NB4 (cell line): Measurements from ENCODE around the gene SMCO1.
"Not testable (repeated sequence)": the region's sequence is repeated elsewhere in the genome, so short reads cannot be mapped to it uniquely, and the experiment has no call there.

ENCODE experiments used
- DNase-seq: peaks from one replicate; pipeline ENCODE4 v3.0.0; 2010; ENCODE audit warnings: low read depth
- H3K4me3 ChIP-seq: one replicate; pipeline ENCODE4 v1.5.1; 2011; ENCODE audit warnings: mild to moderate bottlenecking, low read depth, low read length, moderate library complexity
- CTCF ChIP-seq: IDR thresholded peaks from one replicate; pipeline ENCODE4 v1.5.1; 2012; ENCODE audit warnings: low read depth, low read length
- MAX ChIP-seq: IDR thresholded peaks from 2 replicates; pipeline ENCODE4 v1.6.1; 2011; ENCODE audit warnings: low read depth, low read length
- MYC ChIP-seq: IDR thresholded peaks from 2 replicates; pipeline ENCODE4 v1.6.1; 2011; ENCODE audit warnings: low read depth, low read length
- POLR2A ChIP-seq: IDR thresholded peaks from 2 replicates; pipeline ENCODE4 v1.6.1; 2011; ENCODE audit warnings: mild to moderate bottlenecking; ENCODE audit not compliant: insufficient read length; ENCODE audit errors: extremely low read depth

The SMCO1 gene

GRCh38 chr3:196554205-196554604 lies 39.1 kb upstream of the SMCO1 start:
- peak; percentile 79 for DNase-seq
- TF ChIP-seq CTCF (no peak), MAX (peak; percentile 45; the same call in 1 of the 2 replicates), MYC (no peak), POLR2A (no peak)
- peak overlapping the region; percentile 10 for H3K4me3 ChIP-seq

GRCh38 chr3:196553551-196553950 lies 38.4 kb upstream of the SMCO1 start:
- no peak for DNase-seq
- no peak overlapping the region for H3K4me3 ChIP-seq
- TF ChIP-seq MYC (no peak), MAX (no peak), POLR2A (no peak), CTCF (no peak)

GRCh38 chr3:196552253-196552652 lies 37.1 kb upstream of the SMCO1 start:
- TF ChIP-seq MYC (no peak), CTCF (no peak), POLR2A (no peak), MAX (no peak)
- DNase-seq, result no peak
- H3K4me3 ChIP-seq, result no peak overlapping the region

- not testable (repeated sequence) for DNase-seq, H3K4me3 ChIP-seq
Measured at GRCh38 chr3:196550172-196550571, 35.0 kb upstream of the SMCO1 start.

- H3K4me3 ChIP-seq, DNase-seq: not testable (repeated sequence)
Measured at GRCh38 chr3:196549312-196549711, 34.2 kb upstream of the SMCO1 start.

- DNase-seq, result no peak
- H3K4me3 ChIP-seq, result no peak overlapping the region
- TF ChIP-seq POLR2A (no peak), CTCF (no peak), MAX (no peak), MYC (no peak)
Measured at GRCh38 chr3:196547067-196547466, 31.9 kb upstream of the SMCO1 start.

- no peak overlapping the region for H3K4me3 ChIP-seq
- TF ChIP-seq MYC, result no peak
- DNase-seq, result no peak
Measured at GRCh38 chr3:196546537-196546936, 31.4 kb upstream of the SMCO1 start.

- no peak for DNase-seq
- TF ChIP-seq POLR2A, result no peak
- TF ChIP-seq MYC, result no peak
- no peak for TF ChIP-seq CTCF
- no peak for TF ChIP-seq MAX
- no peak overlapping the region for H3K4me3 ChIP-seq
Measured at GRCh38 chr3:196544491-196544992, 29.4 kb upstream of the SMCO1 start.
